Lower lobe of right lung (tissue), 2 donors: ENCODE data around the gene RASGEF1B. TPM values are rescaled to one million over a fixed set of nuclear protein-coding genes. Genes with fewer than 3 reads are reported as not detected.

Experiments used
- ATAC-seq, 2 donors: fragments of 200-7000 bp; cut with Tn5 transposase; one replicate each; pipeline ENCODE4 v1.9.1; 2020 to 2022; ENCODE audit warnings: mild to moderate bottlenecking in 2 of 2, moderate library complexity in 2 of 2
- DNase-seq: peaks from one replicate; pipeline ENCODE4 v3.0.0-alpha.2; 2020
- H3K27ac ChIP-seq: fragments of 200-600 bp; one replicate; pipeline ENCODE4 v1.8.0; 2022
- H3K27me3 ChIP-seq: fragments of 200-600 bp; one replicate; pipeline ENCODE4 v1.8.0; 2022; ENCODE audit warnings: low read depth
- H3K36me3 ChIP-seq: fragments of 200-600 bp; one replicate; pipeline ENCODE4 v1.8.0; 2022; ENCODE audit warnings: mild to moderate bottlenecking
- H3K4me1 ChIP-seq: fragments of 200-600 bp; one replicate; pipeline ENCODE4 v1.8.0; 2022
- H3K4me3 ChIP-seq: fragments of 200-600 bp; one replicate; pipeline ENCODE4 v1.8.0; 2022; ENCODE audit warnings: mild to moderate bottlenecking
- H3K9me3 ChIP-seq: fragments of 200-600 bp; one replicate; pipeline ENCODE4 v1.8.0; 2022
- CTCF ChIP-seq: fragments of 200-600 bp; IDR thresholded peaks from one replicate; pipeline ENCODE4 v1.8.0; 2022; ENCODE audit warnings: antibody characterized with exemption, mild to moderate bottlenecking
- intact Hi-C: fragments of 100-400 bp; cut with DNase I; formaldehyde crosslinking; loops from one replicate; pipeline ENCODE4 v1.11.0; 2022
- long read RNA-seq: library from polyadenylated mRNA; unstranded; transcript quantifications from one replicate; pipeline ENCODE4 v2.0.0, GENCODE V29; 2021
- total RNA-seq: library from RNA; stranded (reverse); fragmentation: NEBNext Ultra II Directional; extraction: Animal tissue kit (Norgen Biotek cat#: 25700); gene quantifications from one replicate; pipeline ENCODE4 v1.2.1, GENCODE V29; 2021
- donor health status: DM: no; HTN: yes; CAD: no; lungs with severe emphysema.

Gene RASGEF1B
- 63.0 TPM for total RNA-seq
- long read RNA-seq, transcript RASGEF1B-201 (14 exons, 2,277 nt): major isoform, 9 of 36 reads
- long read RNA-seq, partial matches to known transcripts: 1 of 36 reads
- long read RNA-seq, other reads (novel, unspliced or antisense): 24 of 36 reads

- no peaks in the 10 kb centered on the region for H3K27me3 ChIP-seq
- peak within 1 kb of the TSS; percentile 93 for H3K4me3 ChIP-seq
- no peak for TF ChIP-seq CTCF
- peak within 1 kb of the TSS; percentile 97 for H3K27ac ChIP-seq
- no peaks in the 10 kb centered on the region for H3K36me3 ChIP-seq
- H3K4me1 ChIP-seq: peaks cover 52% of the 10 kb centered on the region
- H3K9me3 ChIP-seq: no peaks in the 10 kb centered on the region
- intact Hi-C loops: no loop called here
- DNase-seq (peak; percentile 97), ATAC-seq (peak; percentile 97 to 98)
Observed at GRCh38 chr4:81471588-81472280, at the start of gene RASGEF1B. TSS of gene RASGEF1B (minus strand) at chr4:81471907. CDS start at chr4:81459508, 12,399 bp downstream.

- DNase-seq (no peak), ATAC-seq (no peak)
- no peak overlapping the region for H3K4me3 ChIP-seq
- H3K27me3 ChIP-seq: no peaks in the 10 kb centered on the region
- no peak overlapping the region for H3K27ac ChIP-seq
- no peak for TF ChIP-seq CTCF
- no peaks in the 10 kb centered on the region for H3K36me3 ChIP-seq
- no peaks in the 10 kb centered on the region for H3K9me3 ChIP-seq
- H3K4me1 ChIP-seq: peaks cover 12% of the 10 kb centered on the region
- intact Hi-C loops: no loop called here
Observed at GRCh38 chr4:81519856-81520255, 48.1 kb upstream of the RASGEF1B start.

- H3K27ac ChIP-seq: no peak overlapping the region
- H3K27me3 ChIP-seq: no peaks in the 10 kb centered on the region
- DNase-seq (no peak), ATAC-seq (no peak)
- H3K36me3 ChIP-seq: no peaks in the 10 kb centered on the region
- peaks cover 12% of the 10 kb centered on the region for H3K4me1 ChIP-seq
- no peaks in the 10 kb centered on the region for H3K9me3 ChIP-seq
- TF ChIP-seq CTCF: no peak
- intact Hi-C loops: no loop called here
- no peak overlapping the region for H3K4me3 ChIP-seq
Observed at GRCh38 chr4:81519427-81519773, 47.7 kb upstream of the RASGEF1B start.

GRCh38 chr4:81518762-81519426 lies 47.2 kb upstream of the RASGEF1B start:
- no peak overlapping the region for H3K4me3 ChIP-seq
- no peak for TF ChIP-seq CTCF
- H3K9me3 ChIP-seq: no peaks in the 10 kb centered on the region
- H3K4me1 ChIP-seq: peaks cover 12% of the 10 kb centered on the region
- H3K36me3 ChIP-seq: no peaks in the 10 kb centered on the region
- intact Hi-C loops: no loop called here
- H3K27ac ChIP-seq: no peak overlapping the region
- ATAC-seq: no peak
- no peak for DNase-seq
- no peaks in the 10 kb centered on the region for H3K27me3 ChIP-seq

- Histone ChIP-seq H3K36me3 (no peaks in the 10 kb centered on the region), H3K4me1 (peaks cover 12% of the 10 kb centered on the region), H3K4me3 (no peak overlapping the region), H3K27ac (no peak overlapping the region), H3K27me3 (no peaks in the 10 kb centered on the region), H3K9me3 (no peaks in the 10 kb centered on the region)
- ATAC-seq (no peak), DNase-seq (no peak)
- intact Hi-C loops: no loop called here
- TF ChIP-seq CTCF: no peak
Observed at GRCh38 chr4:81516241-81516640, 44.5 kb upstream of the RASGEF1B start.
